Hepatocyte (in vitro differentiated cells): ENCODE measurements around the gene MSI2. TPM values are rescaled to one million over a fixed set of nuclear protein-coding genes. Genes with fewer than 3 reads are reported as not detected.

Experiments
- DNase-seq: peaks from one replicate; pipeline ENCODE4 v3.0.0-alpha.2; 2016; ENCODE audit warnings: low spot score
- H2AFZ ChIP-seq: fragments of 200-600 bp; sonication (generic); 2 replicates; pipeline ENCODE4 v1.6.0; 2016; ENCODE audit warnings: antibody characterized with exemption, mild to moderate bottlenecking
- H3K27ac ChIP-seq: fragments of 200-600 bp; sonication (generic); 2 replicates; pipeline ENCODE4 v1.5.1; 2016; ENCODE audit warnings: mild to moderate bottlenecking
- H3K27me3 ChIP-seq: fragments of 200-600 bp; sonication (generic); 2 replicates; pipeline ENCODE4 v1.6.1; 2016
- H3K36me3 ChIP-seq: fragments of 200-600 bp; sonication (generic); replicated peaks from 2 replicates; pipeline ENCODE4 v1.5.1; 2016; ENCODE audit warnings: low read depth; ENCODE audit not compliant: insufficient read depth
- H3K4me1 ChIP-seq: fragments of 200-600 bp; sonication (generic); 2 replicates; pipeline ENCODE4 v1.5.1; 2016; ENCODE audit warnings: mild to moderate bottlenecking, moderate library complexity; ENCODE audit not compliant: insufficient read depth
- H3K4me2 ChIP-seq: fragments of 200-600 bp; sonication (generic); 2 replicates; pipeline ENCODE4 v1.6.0; 2016
- H3K4me3 ChIP-seq: fragments of 200-600 bp; sonication (generic); 2 replicates; pipeline ENCODE4 v1.5.1; 2016; ENCODE audit warnings: mild to moderate bottlenecking
- H3K79me2 ChIP-seq: fragments of 200-600 bp; sonication (generic); 2 replicates; pipeline ENCODE4 v1.6.0; 2017; ENCODE audit warnings: mild to moderate bottlenecking
- H3K9me2 ChIP-seq: fragments of 200-600 bp; sonication (generic); replicated peaks from 2 replicates; pipeline ENCODE4 v1.6.0; 2017; ENCODE audit warnings: mild to moderate bottlenecking; ENCODE audit not compliant: insufficient read depth
- H3K9me3 ChIP-seq: fragments of 200-600 bp; sonication (generic); 2 replicates; pipeline ENCODE4 v1.5.1; 2016; ENCODE audit warnings: low read depth, mild to moderate bottlenecking
- H4K20me1 ChIP-seq: fragments of 200-600 bp; sonication (generic); 2 replicates; pipeline ENCODE4 v1.6.0; 2016; ENCODE audit warnings: mild to moderate bottlenecking; ENCODE audit not compliant: insufficient read depth, poor library complexity, severe bottlenecking
- EZH2 ChIP-seq: fragments of 200-600 bp; sonication (generic); IDR thresholded peaks from 2 replicates; pipeline ENCODE4 v1.6.1; 2016; ENCODE audit warnings: antibody characterized with exemption, mild to moderate bottlenecking, borderline replicate concordance
- EZH2phosphoT487 ChIP-seq: fragments of 200-600 bp; sonication (generic); IDR thresholded peaks from one replicate; pipeline ENCODE4 v1.6.1; 2018; ENCODE audit warnings: antibody characterized with exemption, mild to moderate bottlenecking, low read depth, moderate library complexity; ENCODE audit not compliant: unreplicated experiment, severe bottlenecking
- WGBS: methylation state at CpG from one replicate; pipeline ENCODE4 v1.1.6; 2016; ENCODE audit warnings: low lambda C conversion rate; ENCODE audit errors: missing lambda C conversion rate; 5-methylcytosine and 5-hydroxymethylcytosine counted together
- polyA plus RNA-seq: library from polyadenylated mRNA; unstranded; fragments of >200 nt; fragmentation: Nextera tagmentation; extraction: Ambion mirVana; gene quantifications from 2 replicates; pipeline ENCODE4 v1.2.1, GENCODE V29; 2016
- total RNA-seq: library from RNA; depleted of rRNA; stranded (reverse); fragments of >200 nt; gene quantifications from 2 replicates; pipeline ENCODE4 v1.2.3, GENCODE V29; 2014
- TF ChIP-seq, protein P1 (sequence below): fragments of 200-600 bp; sonication (generic); IDR thresholded peaks from 2 replicates; pipeline ENCODE4 v1.5.1; 2016; ENCODE audit warnings: antibody characterized with exemption, mild to moderate bottlenecking; ENCODE audit not compliant: poor library complexity

MSI2 gene
- total and polyA plus RNA-seq, 2 experiments from 2014 or later, result 16.1 to 60.6 TPM

DNA sequence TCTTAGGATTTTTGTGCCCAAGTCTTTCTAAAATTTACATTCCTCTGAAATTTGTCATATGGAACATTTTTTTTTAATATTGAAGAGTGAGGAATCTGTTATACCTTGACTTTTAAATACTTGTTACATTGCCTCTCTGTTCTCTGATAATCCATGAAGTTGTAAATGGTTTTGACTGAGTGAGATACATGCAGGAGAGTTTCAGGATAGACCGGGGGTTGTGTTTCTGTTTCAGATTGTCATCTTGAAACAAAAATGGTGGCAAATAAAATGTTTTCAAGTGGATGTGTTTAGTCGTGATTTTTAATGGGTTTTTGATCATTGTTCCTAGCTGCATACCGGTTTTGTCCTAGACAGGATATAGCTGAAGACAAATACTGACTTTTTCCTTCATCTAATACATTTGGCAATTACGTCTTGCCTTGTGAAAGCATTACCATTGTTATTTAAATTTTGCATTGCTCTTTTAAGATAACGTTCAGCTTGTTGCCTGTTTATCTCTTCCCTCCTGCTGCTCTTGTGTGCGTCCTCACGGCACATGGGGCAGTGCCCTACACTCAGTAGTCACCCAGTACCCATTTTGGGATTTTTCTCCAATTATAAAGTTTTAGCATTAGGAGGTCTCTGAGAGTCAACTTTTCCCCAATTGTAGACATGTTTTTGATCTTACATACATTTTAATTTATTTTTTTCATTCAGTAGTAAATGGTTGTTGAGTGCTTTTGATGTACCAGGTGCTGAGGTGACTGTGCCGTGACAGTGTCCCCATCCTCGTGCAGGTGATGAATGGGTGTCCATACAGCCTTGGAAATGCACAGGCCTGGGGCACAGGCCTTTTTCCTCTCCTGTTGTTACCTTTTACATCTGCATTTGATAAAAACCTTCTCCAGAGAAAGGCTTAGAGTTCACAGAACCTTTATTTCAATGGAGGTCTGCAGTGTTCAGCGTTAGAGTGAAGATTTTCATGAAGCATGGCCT lies 169.9 kb downstream of the MSI2 start:
- Histone ChIP-seq H2AFZ (no peak overlapping the region), H3K4me2 (peak overlapping the region; percentile 21), H4K20me1 (peaks cover 10% of the 10 kb centered on the region), H3K79me2 (peaks cover 74% of the 10 kb centered on the region), H3K9me3 (no peaks in the 10 kb centered on the region), H3K4me3 (no peak overlapping the region), H3K27ac (peak overlapping the region; percentile 66), H3K9me2 (no peaks in the 10 kb centered on the region), H3K36me3 (no peaks in the 10 kb centered on the region), H3K4me1 (peaks cover 26% of the 10 kb centered on the region), H3K27me3 (no peaks in the 10 kb centered on the region)
- no peak for DNase-seq
- WGBS, result 69% methylated on average over 10 of the region's 10 CpGs
- no peak for TF ChIP-seq EZH2
- TF ChIP-seq, protein P1, sequence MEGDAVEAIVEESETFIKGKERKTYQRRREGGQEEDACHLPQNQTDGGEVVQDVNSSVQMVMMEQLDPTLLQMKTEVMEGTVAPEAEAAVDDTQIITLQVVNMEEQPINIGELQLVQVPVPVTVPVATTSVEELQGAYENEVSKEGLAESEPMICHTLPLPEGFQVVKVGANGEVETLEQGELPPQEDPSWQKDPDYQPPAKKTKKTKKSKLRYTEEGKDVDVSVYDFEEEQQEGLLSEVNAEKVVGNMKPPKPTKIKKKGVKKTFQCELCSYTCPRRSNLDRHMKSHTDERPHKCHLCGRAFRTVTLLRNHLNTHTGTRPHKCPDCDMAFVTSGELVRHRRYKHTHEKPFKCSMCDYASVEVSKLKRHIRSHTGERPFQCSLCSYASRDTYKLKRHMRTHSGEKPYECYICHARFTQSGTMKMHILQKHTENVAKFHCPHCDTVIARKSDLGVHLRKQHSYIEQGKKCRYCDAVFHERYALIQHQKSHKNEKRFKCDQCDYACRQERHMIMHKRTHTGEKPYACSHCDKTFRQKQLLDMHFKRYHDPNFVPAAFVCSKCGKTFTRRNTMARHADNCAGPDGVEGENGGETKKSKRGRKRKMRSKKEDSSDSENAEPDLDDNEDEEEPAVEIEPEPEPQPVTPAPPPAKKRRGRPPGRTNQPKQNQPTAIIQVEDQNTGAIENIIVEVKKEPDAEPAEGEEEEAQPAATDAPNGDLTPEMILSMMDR, result no peak
- TF ChIP-seq EZH2phosphoT487, result no peak

DNA sequence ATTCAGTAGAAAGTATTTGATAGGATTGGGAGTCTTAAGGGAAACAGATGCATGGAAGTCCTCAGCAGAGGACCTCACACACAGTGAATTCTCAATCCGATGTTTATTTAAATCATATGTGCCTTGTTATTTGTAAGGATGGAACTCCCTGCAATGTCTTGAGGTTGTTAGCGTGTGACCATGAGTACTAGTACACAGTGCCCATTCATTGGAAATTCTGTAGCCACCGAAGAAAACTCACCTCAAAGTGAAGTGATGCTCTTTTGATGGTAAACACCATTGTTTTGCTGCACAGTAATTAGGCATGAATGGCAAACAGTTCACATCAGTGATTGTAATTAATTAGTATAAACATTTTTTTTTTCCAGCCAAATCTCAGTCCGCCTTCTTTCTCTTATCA lies 173.6 kb downstream of the MSI2 start:
- Histone ChIP-seq H3K9me2 (no peaks in the 10 kb centered on the region), H3K79me2 (peaks cover 85% of the 10 kb centered on the region), H3K27me3 (no peaks in the 10 kb centered on the region), H3K36me3 (no peaks in the 10 kb centered on the region), H3K9me3 (no peaks in the 10 kb centered on the region), H3K4me1 (peaks cover 15% of the 10 kb centered on the region), H4K20me1 (peaks cover 10% of the 10 kb centered on the region), H3K4me2 (no peak overlapping the region), H3K27ac (no peak overlapping the region), H3K4me3 (no peak overlapping the region), H2AFZ (no peak overlapping the region)
- TF ChIP-seq EZH2phosphoT487 (no peak), EZH2 (no peak)
- TF ChIP-seq, protein P1, result no peak
- no peak for DNase-seq
- WGBS, result 92% methylated on average over 4 of the region's 4 CpGs

DNA sequence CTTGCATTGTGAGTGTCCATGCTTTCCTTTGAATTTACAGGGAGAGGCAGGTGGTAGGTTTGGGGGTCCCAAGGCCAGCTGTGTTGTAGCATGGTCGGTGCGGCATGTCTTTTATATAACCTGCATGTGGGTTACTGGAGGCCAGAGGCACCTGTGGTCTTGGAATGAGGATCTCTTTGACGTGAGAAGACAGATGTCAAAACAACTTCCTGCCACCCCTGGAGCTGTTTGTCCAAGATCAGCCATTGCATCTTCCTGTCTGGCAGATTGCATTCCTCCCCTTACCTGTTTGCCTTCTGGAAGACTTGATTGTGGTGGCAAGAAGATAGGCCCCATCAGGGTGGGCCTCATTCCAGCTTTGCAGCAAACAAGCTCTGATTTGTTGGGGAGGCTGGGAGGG lies 175.1 kb downstream of the MSI2 start:
- Histone ChIP-seq H3K36me3 (no peaks in the 10 kb centered on the region), H3K27me3 (no peaks in the 10 kb centered on the region), H3K4me1 (peaks cover 8% of the 10 kb centered on the region), H3K4me2 (no peak overlapping the region), H3K9me2 (no peaks in the 10 kb centered on the region), H2AFZ (no peak overlapping the region), H3K9me3 (no peaks in the 10 kb centered on the region), H4K20me1 (peaks cover 6% of the 10 kb centered on the region), H3K79me2 (peaks cover 97% of the 10 kb centered on the region), H3K27ac (no peak overlapping the region), H3K4me3 (no peak overlapping the region)
- no peak for DNase-seq
- 87% methylated on average over 3 of the region's 3 CpGs for WGBS
- TF ChIP-seq, protein P1, result no peak
